HepG2 (cell line): ENCODE measurements around the gene FTL. TPM values are rescaled to one million over a fixed set of nuclear protein-coding genes. Genes with fewer than 3 reads are reported as not detected.

Experiments used
- AGO2 ChIP-seq: fragments of 200-400 bp; formaldehyde crosslinking; optimal IDR thresholded peaks from 2 replicates; pipeline ENCODE3; 2017; ENCODE audit warnings: mild to moderate bottlenecking, low read depth, low read length, moderate library complexity
- CHD2 ChIP-seq: IDR thresholded peaks from 2 replicates; pipeline ENCODE4 v1.6.1; 2011; ENCODE audit warnings: low read depth, low read length, improper control_type of control experiment
- CTCF ChIP-seq: sonication (generic); formaldehyde crosslinking; IDR thresholded peaks from 2 replicates; pipeline ENCODE4 v1.5.0; 2020; ENCODE audit warnings: mild to moderate bottlenecking, missing genetic modification reagents, moderate library complexity
- EHMT2 ChIP-seq: fragments of 200-600 bp; sonication (generic); IDR thresholded peaks from 2 replicates; pipeline ENCODE4 v1.7.0; 2017; ENCODE audit warnings: antibody characterized with exemption, low read depth, low read length, borderline replicate concordance
- FOSL2 ChIP-seq: sonication (generic); formaldehyde crosslinking; IDR thresholded peaks from 2 replicates; pipeline ENCODE4 v1.4.0; 2020; ENCODE audit warnings: missing genetic modification reagents
- HNRNPK ChIP-seq: fragments of 200-400 bp; formaldehyde crosslinking; IDR thresholded peaks from 2 replicates; pipeline ENCODE4 v1.6.1; 2018; ENCODE audit warnings: low read length, low read depth, moderate library complexity, mild to moderate bottlenecking; ENCODE audit not compliant: poor library complexity, severe bottlenecking
- HNRNPLL ChIP-seq: fragments of 200-400 bp; formaldehyde crosslinking; IDR thresholded peaks from 2 replicates; pipeline ENCODE4 v1.6.1; 2017; ENCODE audit warnings: mild to moderate bottlenecking, low read depth, low read length; ENCODE audit not compliant: poor library complexity, severe bottlenecking
- KDM2A ChIP-seq: sonication (generic); formaldehyde crosslinking; IDR thresholded peaks from 2 replicates; pipeline ENCODE4 v1.4.0; 2020; ENCODE audit warnings: low read depth, missing genetic modification reagents, borderline replicate concordance
- MED8 ChIP-seq: sonication (generic); formaldehyde crosslinking; IDR thresholded peaks from 2 replicates; pipeline ENCODE4 v1.8.1; 2023; ENCODE audit warnings: mild to moderate bottlenecking, missing genetic modification reagents; ENCODE audit not compliant: insufficient replicate concordance
- NR2C2 ChIP-seq: sonication (generic); formaldehyde crosslinking; IDR thresholded peaks from 2 replicates; pipeline ENCODE4 v1.4.0; 2020; ENCODE audit warnings: missing genetic modification reagents, mild to moderate bottlenecking, moderate library complexity, borderline replicate concordance
- PCBP1 ChIP-seq: fragments of 200-400 bp; formaldehyde crosslinking; IDR thresholded peaks from 2 replicates; pipeline ENCODE4 v1.6.1; 2017; ENCODE audit warnings: mild to moderate bottlenecking, low read depth, low read length, borderline replicate concordance
- PHF20 ChIP-seq: sonication (generic); formaldehyde crosslinking; IDR thresholded peaks from 2 replicates; pipeline ENCODE4 v1.5.0; 2020; ENCODE audit warnings: mild to moderate bottlenecking, missing genetic modification reagents
- SMC3 ChIP-seq: IDR thresholded peaks from 2 replicates; pipeline ENCODE4 v1.6.1; 2011; ENCODE audit warnings: low read length, improper control_type of control experiment
- SP1 ChIP-seq, 2 experiments: fragments of 450-650 bp in 1 of 2; sonication (generic) in 1 of 2; formaldehyde crosslinking in 1 of 2; IDR thresholded peaks; 2 replicates each; pipeline versions ENCODE4 v1.4.0 to v1.6.1; 2016 to 2020; ENCODE audit warnings: missing genetic modification reagents in 1 of 2
- THAP11 ChIP-seq: IDR thresholded peaks from 2 replicates; pipeline ENCODE4 v1.6.1; 2016; ENCODE audit warnings: missing biosample characterization, missing genetic modification reagents
- XRCC5 ChIP-seq: fragments of 200-400 bp; formaldehyde crosslinking; optimal IDR thresholded peaks from 2 replicates; pipeline ENCODE3; 2017; ENCODE audit warnings: mild to moderate bottlenecking, low read length
- ZBTB33 ChIP-seq: sonication (generic); formaldehyde crosslinking; IDR thresholded peaks from 2 replicates; pipeline ENCODE4 v1.4.0; 2020; ENCODE audit warnings: missing genetic modification reagents
- ZBTB38 ChIP-seq: sonication (generic); formaldehyde crosslinking; IDR thresholded peaks from 2 replicates; pipeline ENCODE4 v1.5.1; 2020; ENCODE audit warnings: mild to moderate bottlenecking, missing genetic modification reagents
- ZFX ChIP-seq: sonication (generic); formaldehyde crosslinking; IDR thresholded peaks from 2 replicates; pipeline ENCODE4 v1.4.0; 2020; ENCODE audit warnings: mild to moderate bottlenecking, low read depth, missing genetic modification reagents, moderate library complexity
- ZNF501 ChIP-seq: sonication (generic); formaldehyde crosslinking; IDR thresholded peaks from 2 replicates; pipeline ENCODE4 v1.5.1; 2020; ENCODE audit warnings: mild to moderate bottlenecking, moderate library complexity, missing genetic modification reagents
- ZNF563 ChIP-seq: sonication (generic); formaldehyde crosslinking; IDR thresholded peaks from 2 replicates; pipeline ENCODE4 v1.8.0; 2022; ENCODE audit warnings: mild to moderate bottlenecking, moderate library complexity, missing genetic modification reagents
- ZNF576 ChIP-seq: sonication (generic); formaldehyde crosslinking; IDR thresholded peaks from 2 replicates; pipeline ENCODE4 v1.4.0; 2020; ENCODE audit warnings: mild to moderate bottlenecking, missing genetic modification reagents
- ZNF709 ChIP-seq: sonication (generic); formaldehyde crosslinking; IDR thresholded peaks from 2 replicates; pipeline ENCODE4 v1.5.0; 2020; ENCODE audit warnings: mild to moderate bottlenecking, missing genetic modification reagents
- ZNF710 ChIP-seq: sonication (generic); formaldehyde crosslinking; IDR thresholded peaks from 2 replicates; pipeline ENCODE4 v1.5.0; 2020; ENCODE audit warnings: mild to moderate bottlenecking, missing genetic modification reagents, borderline replicate concordance
- ZNF713 ChIP-seq: sonication (generic); formaldehyde crosslinking; IDR thresholded peaks from 2 replicates; pipeline ENCODE4 v1.4.0; 2020; ENCODE audit warnings: mild to moderate bottlenecking, missing genetic modification reagents
- polyA plus RNA-seq, 8 experiments: library from polyadenylated mRNA; depleted of rRNA in 3 of 8; stranded (reverse) in 7 of 8; unstranded in 1 of 8; fragments of >200 nt; fragmentation: Illumina TruSeq in 4 of 8; extraction: Trizol in 4 of 8; gene quantifications; 2 replicates each; pipeline versions ENCODE4 v1.2.1 to v1.2.3, GENCODE V29; 2011 to 2016; ENCODE audit warnings: low read depth in 4 of 8, missing spikeins in 1 of 8, mixed read lengths in 1 of 8; ENCODE audit not compliant: insufficient read depth in 1 of 8
- total RNA-seq, 5 experiments: library from RNA; depleted of rRNA; stranded (reverse); fragments of >200 nt; fragmentation: Illumina TruSeq; extraction: Trizol; gene quantifications; 2 replicates each; pipeline ENCODE4 v1.2.3, GENCODE V29; 2016; ENCODE audit warnings: low read depth in 1 of 5

Gene FTL
- total and polyA plus RNA-seq, 2 of the 13 experiments (the other 11 are each of a cell fraction or from before 2014, with no cell fraction given): 2,721 to 8,800 TPM

- TF ChIP-seq KDM2A (CRISPR knock-in tag) (peak; percentile 38; the same call in 1 of the 2 replicates), SMC3 (peak; percentile 30; the same call in 1 of the 2 replicates), SP1 (IDR thresholded peaks at IDR 0.05) (no peak), SP1 (CRISPR knock-in tag; IDR thresholded peaks at IDR 0.05) (0 out of 2 replicates have a peak, but pooled peaks have one; percentile 17), AGO2 (no peak), CTCF (CRISPR knock-in tag) (peak; percentile 90), CHD2 (no peak), ZNF713 (no peak), ZNF563 (peak; percentile 38; the same call in 1 of the 2 replicates), ZBTB33 (CRISPR knock-in tag) (peak; percentile 96), ZNF501 (CRISPR knock-in tag) (0 out of 2 replicates have a peak, but pooled peaks have one; percentile 40), ZFX (peak; percentile 63; the same call in 1 of the 2 replicates), EHMT2 (no peak), ZBTB38 (peak; percentile 92), MED8 (no peak), ZNF576 (CRISPR knock-in tag) (no peak), XRCC5 (peak; percentile 48), NR2C2 (CRISPR knock-in tag) (no peak), HNRNPLL (peak; percentile 21), THAP11 (CRISPR knock-in tag) (peak; percentile 54), PHF20 (no peak), FOSL2 (CRISPR knock-in tag) (0 out of 2 replicates have a peak, but pooled peaks have one; percentile 13), ZNF709 (CRISPR knock-in tag) (0 out of 2 replicates have a peak, but pooled peaks have one; percentile 25), ZNF710 (CRISPR knock-in tag) (no peak), PCBP1 (0 out of 2 replicates have a peak, but pooled peaks have one; percentile 59), HNRNPK (peak; percentile 16)
Measured at GRCh38 chr19:48934837-48935236, 30.3 kb upstream of the FTL start (continued).
